A172 (cell line): Measurements from ENCODE around the gene ERO1B. TPM values are rescaled to one million over a fixed set of nuclear protein-coding genes. Genes with fewer than 3 reads are reported as not detected.

Experiments
- DNase-seq: peaks from one replicate; pipeline ENCODE4 v3.0.0-alpha.2; 2015; ENCODE audit warnings: low spot score
- total RNA-seq: library from RNA; depleted of rRNA; stranded (reverse); fragments of >200 nt; shearing (Covaris generic); gene quantifications from 2 replicates; pipeline ENCODE4 v1.2.3, GENCODE V29; 2014

The ERO1B gene
- total RNA-seq, 1 experiment from 2014 or later = 7.8 TPM

DNA sequence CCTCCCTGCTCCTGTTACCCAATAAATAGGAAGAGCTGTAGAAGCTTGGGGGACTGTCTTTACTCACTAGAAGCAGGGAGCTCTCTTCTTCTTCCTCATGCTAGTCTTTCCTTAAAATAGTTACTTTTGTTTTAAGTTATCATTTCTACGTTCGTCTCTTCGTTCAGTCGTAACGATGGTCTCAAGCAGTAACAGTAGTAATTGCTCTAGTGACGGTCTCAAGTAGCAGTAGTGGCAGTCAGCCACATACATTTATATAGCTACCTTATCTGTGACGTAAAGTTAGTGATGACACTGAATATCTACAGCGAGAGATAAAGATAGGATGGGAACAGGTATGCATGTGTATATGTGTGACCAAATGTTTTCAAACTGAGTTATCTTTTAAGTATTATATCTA, 15.4 kb upstream of the ERO1B start:
- DNase-seq = no peak

DNA sequence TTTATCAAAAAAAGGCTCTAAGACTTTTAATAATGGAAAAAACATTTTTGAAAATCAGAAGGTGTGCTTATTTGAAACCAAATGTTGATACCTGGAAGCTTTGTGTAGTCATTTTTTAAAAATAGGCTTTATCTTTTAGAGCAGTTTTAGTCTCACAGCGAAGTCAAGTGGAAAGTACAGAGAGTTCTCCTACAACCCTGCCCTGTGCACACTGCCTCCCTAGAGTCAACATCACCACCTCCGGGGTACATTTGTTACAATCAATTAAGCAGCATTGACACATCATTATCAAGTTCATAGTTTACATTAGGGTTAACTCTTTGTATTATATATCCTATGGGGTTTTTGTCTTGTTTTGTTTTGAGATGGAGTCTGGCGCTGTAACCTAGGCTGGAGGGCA, 10.7 kb upstream of the ERO1B start:
- DNase-seq = no peak

DNA sequence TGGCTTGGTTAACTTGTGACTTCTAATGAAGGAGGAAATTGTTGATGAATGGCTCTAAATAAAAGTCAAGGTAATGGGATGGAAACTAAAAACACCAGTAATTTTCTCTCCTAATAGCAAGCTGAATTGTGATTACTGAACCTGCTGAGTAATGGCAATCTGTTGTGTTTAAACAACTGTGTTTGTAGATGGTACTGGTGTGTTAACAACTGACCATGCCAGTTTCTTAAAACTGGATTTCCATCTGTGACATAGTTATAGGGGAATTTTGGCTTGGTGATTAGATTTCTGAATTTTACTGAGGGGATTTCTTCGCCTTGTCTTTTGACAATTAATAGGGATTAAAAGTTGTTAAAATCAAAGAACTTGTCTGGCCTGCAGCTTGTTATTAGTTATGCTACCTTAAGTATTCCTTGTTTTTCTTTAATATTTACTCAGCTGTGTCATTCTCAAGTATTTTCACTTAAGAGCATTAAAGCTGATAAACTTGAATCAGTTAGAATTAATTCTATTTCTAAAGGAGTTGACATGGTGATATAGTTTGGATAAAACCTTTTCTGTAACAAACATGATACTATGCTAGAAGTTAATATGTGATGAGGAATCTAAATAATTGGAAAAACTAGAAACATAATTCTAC, 7.9 kb upstream of the ERO1B start:
- DNase-seq = no peak

- no peak for DNase-seq
Observed at GRCh38 chr1:236288620-236288976, 6.8 kb upstream of the ERO1B start.

DNA sequence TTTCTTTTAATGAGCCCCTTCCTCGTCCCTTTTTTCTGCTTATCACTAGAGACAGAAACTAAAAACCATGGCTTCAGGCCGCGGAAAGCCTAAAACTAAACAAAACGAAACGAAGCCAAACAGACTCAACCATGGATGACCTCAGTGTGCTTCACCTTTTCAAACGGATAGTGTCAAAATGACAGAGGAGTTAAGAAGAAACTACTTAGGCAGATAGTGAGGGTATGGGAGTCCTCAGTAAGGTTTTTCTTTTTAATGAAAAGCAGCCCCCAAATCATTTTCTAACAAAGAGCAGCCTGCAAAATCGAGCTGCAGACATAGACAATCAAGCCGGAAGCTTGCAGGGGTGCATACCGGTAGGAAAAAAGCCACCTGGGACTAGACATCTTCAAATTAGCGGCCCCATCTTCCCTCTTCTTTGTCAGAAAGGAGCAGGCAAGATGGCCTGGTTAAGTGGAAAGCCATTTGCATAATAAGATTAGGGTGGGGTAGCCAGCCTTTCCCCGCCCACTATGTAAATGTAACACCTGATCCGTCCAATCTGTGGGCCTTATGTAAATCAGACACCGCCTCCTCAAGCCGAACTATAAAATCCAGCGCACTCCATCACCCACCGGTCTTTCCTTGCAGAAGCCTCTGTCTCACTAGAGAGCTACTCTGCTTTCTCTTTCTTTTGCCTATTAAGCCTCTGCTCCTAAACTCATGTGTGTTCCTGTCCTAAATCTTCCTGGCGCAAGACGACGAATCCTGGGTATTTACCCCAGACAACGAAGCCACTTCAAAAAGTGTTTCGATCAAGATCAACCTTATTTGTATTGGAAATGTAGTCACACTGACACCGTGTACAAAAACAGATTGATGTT, 6.2 kb upstream of the ERO1B start:
- peak; percentile 81 for DNase-seq

DNA sequence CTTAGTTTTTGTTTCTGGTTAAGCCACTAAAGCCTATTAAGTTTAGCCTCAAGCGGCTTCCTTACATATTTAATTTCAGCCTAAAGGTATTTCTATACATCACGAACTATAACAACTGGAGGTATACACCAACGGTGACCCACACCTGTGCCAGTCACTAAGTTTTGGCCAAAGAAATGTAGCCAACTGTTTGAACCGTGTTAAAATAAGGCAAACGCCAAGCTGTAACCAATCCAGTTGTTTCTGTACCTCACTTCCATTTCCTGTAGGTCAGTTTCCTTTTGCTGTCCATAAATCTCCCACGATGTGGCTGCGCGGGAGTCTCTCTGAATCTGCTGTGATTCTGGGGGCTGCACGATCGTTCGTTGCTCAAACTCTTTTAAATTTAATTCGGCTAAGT, 5.6 kb upstream of the ERO1B start:
- DNase-seq = no peak

- DNase-seq = no peak
Observed at GRCh38 chr1:236284291-236284721, 2.5 kb upstream of the ERO1B start.

GRCh38 chr1:236282719-236283118, 961 bp upstream of the ERO1B start:
- DNase-seq = no peak

- DNase-seq = no peak
Observed at GRCh38 chr1:236282425-236282716, 613 bp upstream of the ERO1B start.

DNA sequence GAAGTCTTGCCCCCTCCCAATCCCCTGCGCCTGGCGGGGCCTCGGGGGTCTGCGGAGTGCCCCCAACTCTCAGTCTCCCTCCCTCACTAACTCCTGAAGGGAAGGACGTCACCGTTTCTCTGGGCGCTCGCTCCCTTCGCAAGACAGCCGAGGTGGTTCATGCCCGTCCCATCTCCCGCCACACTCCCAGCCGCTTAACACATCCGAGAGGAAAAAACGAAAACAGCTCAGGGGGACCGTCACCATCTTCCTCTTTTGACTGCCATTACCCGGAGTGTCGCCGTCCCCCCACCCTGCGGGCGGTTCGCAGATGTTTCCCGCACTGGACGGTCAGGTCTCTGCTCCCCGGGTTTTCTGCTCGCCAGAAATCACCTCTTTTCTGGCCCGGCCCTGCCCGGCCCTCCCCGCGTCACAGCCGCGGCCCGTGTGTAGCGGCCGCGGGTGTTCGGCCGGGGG, 532 bp downstream of the ERO1B start:
- peak; percentile 21 for DNase-seq

DNA sequence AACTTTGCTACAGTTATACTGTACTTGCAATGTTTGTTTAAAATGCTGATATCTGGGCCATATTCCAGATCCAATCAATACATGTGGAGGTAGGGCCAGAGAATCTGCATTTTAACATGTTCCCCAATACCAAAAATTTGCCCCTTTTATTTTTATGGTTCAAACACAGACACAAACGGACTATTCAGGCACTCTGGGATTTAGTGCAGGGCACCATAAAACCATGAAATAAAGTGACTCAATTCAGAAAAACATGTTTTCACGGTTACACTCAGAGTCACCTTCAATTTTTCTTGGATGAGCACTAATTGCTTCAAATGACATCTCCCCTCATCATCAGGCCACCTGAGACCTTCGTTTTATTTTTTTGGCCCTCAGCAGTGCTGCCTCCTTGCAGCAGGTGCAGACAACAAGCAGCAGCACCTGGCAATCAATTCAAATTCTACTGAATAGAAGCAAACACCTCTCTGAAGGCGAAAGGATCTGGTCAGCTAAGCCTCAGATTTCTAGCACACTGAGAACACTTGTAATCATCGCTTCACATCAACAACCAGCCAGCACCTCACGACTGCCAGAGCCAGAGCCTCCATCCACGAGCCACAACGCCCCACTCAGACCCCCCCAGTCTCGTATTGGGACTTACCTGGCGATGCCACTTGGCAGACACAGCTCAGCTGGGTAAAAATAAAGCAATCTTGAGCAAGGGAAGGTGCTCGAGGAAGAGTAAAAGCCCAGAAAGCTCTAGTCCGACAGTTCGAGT, 1.1 kb downstream of the ERO1B start:
- no peak for DNase-seq

- DNase-seq = no peak
Observed at GRCh38 chr1:236275586-236275985, 6.2 kb downstream of the ERO1B start.

DNA sequence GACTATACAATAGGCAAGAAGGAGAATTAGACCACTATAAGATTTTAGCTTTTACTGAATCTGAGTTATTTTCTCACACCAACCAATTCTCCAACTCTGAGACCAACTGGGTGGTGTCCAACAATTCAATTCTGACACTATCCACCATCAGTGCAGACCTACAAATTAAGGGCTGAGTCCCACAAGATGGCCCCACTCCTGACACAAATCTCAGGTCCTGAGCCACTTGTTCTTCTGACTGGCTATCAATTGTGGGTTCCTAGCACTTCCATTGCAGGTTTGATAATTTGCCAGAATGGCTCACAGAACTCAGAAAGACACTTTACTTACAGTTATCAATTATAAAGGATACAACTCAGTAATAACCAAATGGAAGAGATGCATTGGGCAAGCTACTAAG, 6.7 kb downstream of the ERO1B start:
- no peak for DNase-seq

DNA sequence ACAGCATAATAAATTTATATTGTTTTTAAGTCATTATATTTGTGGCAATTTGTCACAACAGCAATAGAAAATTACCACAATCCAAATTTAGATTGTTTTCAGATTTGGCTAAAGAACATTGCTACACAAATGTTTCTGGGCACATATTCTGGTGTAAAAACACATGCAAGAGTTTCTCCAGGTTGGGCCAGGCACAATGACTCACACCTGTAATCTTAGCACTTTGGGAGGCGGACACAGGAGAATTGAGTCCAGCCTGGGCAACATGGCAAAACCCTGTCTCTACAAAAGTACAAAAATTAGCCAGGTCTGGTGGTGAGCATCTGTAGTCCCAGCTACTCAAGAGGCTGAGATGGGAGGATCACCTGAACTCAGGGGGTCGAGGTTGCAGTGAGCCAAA, 8.4 kb downstream of the ERO1B start:
- DNase-seq = no peak

DNA sequence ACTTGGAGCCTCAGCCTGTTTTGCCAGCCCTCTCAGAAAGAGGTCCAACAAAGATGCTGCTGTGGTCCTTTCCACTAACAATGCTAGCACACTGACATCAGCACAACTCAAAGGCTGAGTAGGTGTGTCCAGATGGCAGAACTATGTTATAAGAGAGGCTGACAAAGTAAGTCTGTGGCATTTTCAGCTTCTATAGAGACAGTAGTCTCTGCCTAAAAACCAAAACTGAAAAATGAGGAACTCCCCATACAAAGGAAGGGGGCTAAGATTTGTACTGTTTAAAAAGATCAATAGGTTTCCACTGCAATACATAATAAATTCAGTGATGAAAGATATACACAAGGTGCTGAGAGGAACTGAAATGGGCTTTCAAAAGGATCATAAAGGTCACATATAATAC, 12.3 kb downstream of the ERO1B start:
- DNase-seq = no peak

DNA sequence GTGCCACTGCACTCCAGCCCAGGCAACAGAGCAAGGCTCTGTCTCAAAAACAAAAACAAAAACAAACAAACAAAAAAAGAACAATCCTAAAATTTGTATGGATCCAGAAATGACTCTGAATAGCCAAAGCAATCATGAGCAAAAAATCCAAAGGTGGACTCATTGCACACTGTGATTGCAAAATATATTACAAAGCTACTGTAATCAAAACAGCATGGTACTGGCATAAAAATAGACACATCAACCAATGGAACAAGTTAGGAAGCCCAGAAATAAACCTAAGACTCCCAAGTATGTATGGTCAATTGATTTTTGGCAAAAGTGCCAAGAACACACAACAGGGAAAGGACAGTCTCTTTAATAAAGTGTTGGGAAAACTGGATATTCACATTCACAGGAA, 19.9 kb downstream of the ERO1B start:
- no peak for DNase-seq

DNA sequence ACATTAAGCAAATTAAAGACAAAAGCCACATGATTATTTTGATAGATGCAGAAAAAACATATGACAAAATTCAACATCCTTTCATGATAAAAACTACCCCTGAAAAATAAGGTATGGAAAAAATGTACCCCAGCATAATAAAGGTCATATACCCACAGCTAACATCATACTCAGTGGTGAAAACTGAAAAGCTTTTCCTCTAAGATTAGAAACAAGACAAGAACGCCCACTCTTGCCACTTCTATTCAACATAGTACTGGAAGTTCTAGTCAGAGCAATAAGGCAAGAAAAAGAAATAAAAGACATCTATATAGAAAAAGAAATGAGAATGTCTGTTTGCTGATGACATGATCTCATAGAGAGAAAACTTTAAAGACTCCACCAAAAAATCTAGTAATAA, 20.7 kb downstream of the ERO1B start:
- no peak for DNase-seq

DNA sequence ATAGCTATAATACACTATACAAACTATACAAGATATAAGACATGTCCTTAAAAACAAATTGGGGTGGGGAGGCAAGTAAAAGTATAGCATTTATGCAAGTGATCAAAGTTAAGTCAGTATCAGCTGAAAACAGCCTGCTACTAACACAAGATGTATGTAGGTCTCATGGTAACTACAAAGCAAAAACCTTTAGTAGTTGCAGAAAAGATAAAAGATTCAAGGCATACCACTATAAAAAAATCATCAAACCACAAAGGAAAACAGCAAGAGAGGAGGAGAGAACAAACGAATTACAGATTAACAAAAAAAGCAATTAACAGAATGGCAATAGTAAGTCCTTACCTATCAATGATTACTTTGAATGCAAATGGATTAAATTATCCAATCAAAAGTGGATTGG, 22.7 kb downstream of the ERO1B start:
- no peak for DNase-seq

DNA sequence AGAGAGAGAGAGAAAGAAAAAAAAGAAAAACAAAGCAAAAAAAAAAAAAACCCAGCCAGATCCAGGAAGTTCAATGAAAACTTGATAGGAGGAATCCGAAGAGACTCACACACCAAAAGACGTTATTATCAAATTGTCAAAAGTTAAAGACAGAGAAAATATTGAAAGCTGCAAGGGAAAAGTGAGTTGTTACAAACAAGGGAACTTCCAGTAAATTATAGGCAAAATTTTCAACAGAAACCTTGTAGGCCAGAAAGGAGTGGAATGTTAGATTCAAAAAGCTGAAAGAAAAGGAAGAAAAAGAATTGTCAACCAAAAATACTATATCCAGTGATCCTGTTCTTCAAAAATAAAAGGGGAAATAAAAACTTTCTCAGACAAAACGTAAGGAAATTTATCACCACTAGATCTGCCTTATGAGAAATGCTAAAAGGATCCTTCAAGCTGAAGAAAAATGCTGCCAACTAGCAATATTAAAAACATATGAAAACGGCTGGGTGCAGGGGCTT, 23.6 kb downstream of the ERO1B start:
- no peak for DNase-seq

- DNase-seq = no peak
Observed at GRCh38 chr1:236257216-236257615, 24.5 kb downstream of the ERO1B start.

- DNase-seq = no peak
Observed at GRCh38 chr1:236253918-236254637, 27.7 kb downstream of the ERO1B start.

DNA sequence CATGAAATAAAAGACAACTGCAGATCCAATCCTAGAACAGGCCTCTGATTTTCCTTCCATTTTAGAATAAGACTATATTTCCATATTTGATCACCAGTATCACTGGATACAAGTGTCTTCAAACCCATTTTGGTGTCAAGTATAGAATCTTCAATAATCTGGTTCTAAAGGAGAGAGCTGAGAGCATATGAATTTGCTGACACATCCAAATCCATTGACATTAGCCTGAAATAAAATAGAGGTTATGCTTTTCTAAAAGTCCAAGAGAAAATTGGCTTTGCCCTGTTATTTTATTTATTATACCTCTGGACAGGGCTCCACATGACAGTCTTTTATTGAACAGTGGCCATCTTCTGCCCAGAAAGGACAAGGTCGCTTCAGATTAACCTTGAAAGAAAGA, 28.6 kb downstream of the ERO1B start:
- no peak for DNase-seq
